GM06990 (cell line): ENCODE results near the gene RAD51.
A peak's percentile ranks its signal among the peaks of the same experiment; 100 is the strongest.

Experiments
- DNase-seq: peaks from one replicate; pipeline ENCODE4 v3.0.0-alpha.2; 2011; ENCODE audit not compliant: insufficient read length; ENCODE audit errors: extremely low read depth
- H3K27me3 ChIP-seq: replicated peaks from 2 replicates; pipeline ENCODE4 v1.6.0; 2011; ENCODE audit warnings: low read length; ENCODE audit not compliant: control insufficient read depth, insufficient read depth
- H3K36me3 ChIP-seq: 2 replicates; pipeline ENCODE4 v1.5.1; 2011; ENCODE audit warnings: low read length; ENCODE audit not compliant: control insufficient read depth, insufficient read depth
- H3K4me3 ChIP-seq: replicated peaks from 2 replicates; pipeline ENCODE4 v1.5.1; 2011; ENCODE audit warnings: low read depth, mild to moderate bottlenecking, control low read depth, low read length
- TF ChIP-seq, protein P1 (sequence below): IDR thresholded peaks from 2 replicates; pipeline ENCODE4 v1.5.1; 2011; ENCODE audit warnings: low read length, control low read depth, mild to moderate bottlenecking, inconsistent platforms; ENCODE audit not compliant: insufficient read depth, poor library complexity, severe bottlenecking

The RAD51 gene

GRCh38 chr15:40693904-40694687 lies 878 bp upstream of the RAD51 start:
- DNase-seq = peak; percentile 36
- Histone ChIP-seq H3K27me3 (no peaks in the 10 kb centered on the region), H3K4me3 (peak overlapping the region; percentile 95), H3K36me3 (no peaks in the 10 kb centered on the region; the same call in none of the 2 replicates)
- TF ChIP-seq, protein P1, sequence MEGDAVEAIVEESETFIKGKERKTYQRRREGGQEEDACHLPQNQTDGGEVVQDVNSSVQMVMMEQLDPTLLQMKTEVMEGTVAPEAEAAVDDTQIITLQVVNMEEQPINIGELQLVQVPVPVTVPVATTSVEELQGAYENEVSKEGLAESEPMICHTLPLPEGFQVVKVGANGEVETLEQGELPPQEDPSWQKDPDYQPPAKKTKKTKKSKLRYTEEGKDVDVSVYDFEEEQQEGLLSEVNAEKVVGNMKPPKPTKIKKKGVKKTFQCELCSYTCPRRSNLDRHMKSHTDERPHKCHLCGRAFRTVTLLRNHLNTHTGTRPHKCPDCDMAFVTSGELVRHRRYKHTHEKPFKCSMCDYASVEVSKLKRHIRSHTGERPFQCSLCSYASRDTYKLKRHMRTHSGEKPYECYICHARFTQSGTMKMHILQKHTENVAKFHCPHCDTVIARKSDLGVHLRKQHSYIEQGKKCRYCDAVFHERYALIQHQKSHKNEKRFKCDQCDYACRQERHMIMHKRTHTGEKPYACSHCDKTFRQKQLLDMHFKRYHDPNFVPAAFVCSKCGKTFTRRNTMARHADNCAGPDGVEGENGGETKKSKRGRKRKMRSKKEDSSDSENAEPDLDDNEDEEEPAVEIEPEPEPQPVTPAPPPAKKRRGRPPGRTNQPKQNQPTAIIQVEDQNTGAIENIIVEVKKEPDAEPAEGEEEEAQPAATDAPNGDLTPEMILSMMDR = no peak

DNA sequence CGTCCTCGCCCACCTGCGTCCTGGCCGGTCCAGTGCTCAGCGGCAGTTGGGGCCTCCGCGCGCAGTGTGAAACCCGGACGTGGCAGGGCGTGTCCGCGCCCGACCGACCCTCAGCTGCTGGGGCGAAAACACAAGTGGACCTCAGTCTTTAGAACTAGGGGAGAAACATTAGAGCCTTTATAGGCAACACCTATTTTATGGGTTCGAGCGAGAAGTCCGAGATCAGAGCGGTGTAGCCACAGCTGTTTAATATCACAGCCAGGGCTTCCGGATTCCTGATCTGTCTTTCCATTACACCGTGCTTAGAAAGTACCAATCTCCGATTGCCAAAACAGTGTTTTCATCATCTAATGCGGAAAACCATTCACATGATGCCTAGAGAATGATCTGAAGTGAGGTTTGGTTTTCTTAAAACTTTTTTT lies 506 bp downstream of the RAD51 start:
- TF ChIP-seq, protein P1 = no peak
- Histone ChIP-seq H3K27me3 (no peaks in the 10 kb centered on the region), H3K36me3 (peaks cover 5% of the 10 kb centered on the region), H3K4me3 (peak overlapping the region; percentile 95)
- no peak for DNase-seq

GRCh38 chr15:40696228-40696627 lies 1.3 kb downstream of the RAD51 start:
- Histone ChIP-seq H3K36me3 (peaks cover 5% of the 10 kb centered on the region), H3K27me3 (no peaks in the 10 kb centered on the region), H3K4me3 (peak overlapping the region; percentile 95)
- TF ChIP-seq, protein P1 = no peak
- no peak for DNase-seq

DNA sequence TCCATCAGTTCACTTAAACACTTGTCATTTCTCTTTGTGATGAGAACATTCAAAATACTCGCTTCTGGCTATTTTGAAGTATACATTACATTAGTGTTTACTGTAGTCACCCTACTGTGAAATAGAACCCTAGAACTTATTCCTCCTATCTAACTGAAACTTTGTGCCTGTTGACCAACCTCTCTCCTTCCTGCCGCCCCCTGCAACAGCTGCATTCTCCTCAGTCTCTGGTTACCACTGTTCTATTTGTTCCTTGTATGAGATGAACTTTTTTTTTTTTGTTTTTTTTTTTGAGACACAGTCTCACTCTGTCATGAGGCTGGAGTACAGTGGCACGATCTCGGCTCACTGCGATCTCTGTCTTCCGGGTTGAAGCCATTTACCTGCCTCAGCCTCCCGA lies 2.9 kb downstream of the RAD51 start:
- Histone ChIP-seq H3K4me3 (no peak overlapping the region), H3K27me3 (no peaks in the 10 kb centered on the region), H3K36me3 (peaks cover 7% of the 10 kb centered on the region)
- TF ChIP-seq, protein P1 = no peak
- DNase-seq = no peak

DNA sequence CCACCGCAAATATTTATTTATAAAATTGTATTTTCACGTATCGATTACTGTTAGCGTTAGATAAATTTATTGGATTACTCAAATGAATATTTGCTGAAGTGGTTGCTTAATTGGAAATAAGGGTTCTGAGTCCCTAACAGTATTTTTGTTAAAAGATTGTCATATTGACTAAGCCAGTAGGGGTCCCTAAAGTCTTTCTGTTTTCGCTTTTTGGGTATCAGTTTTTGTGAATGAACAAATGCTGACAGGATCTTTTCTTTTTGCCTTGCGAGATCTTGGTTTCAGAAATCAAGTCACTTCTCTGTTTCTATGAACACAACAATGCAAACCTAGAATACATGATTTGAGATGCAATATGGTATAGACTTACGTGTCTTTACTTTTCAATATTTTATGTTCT lies 7.1 kb downstream of the RAD51 start:
- Histone ChIP-seq H3K36me3 (peaks cover 7% of the 10 kb centered on the region), H3K4me3 (no peak overlapping the region), H3K27me3 (no peaks in the 10 kb centered on the region)
- TF ChIP-seq, protein P1 = peak; percentile 31
- DNase-seq = no peak

- H3K36me3 ChIP-seq = peaks cover 5% of the 10 kb centered on the region
- no peak for DNase-seq
- H3K27me3 ChIP-seq = no peaks in the 10 kb centered on the region
- TF ChIP-seq, protein P1 = no peak
- H3K4me3 ChIP-seq = no peak overlapping the region
These were observed 11.1 kb downstream of the RAD51 start for GRCh38 chr15:40706121-40706520.
